HG03097 (cell line): ENCODE results near the gene CYRIA.
A peak's percentile ranks its signal among the peaks of the same experiment; 100 is the strongest.

ENCODE experiments used
- ATAC-seq: cut with Tn5 transposase; IDR thresholded peaks from one replicate; pipeline ENCODE4 v1.9.1; 2021; ENCODE audit not compliant: unreplicated experiment, low FRiP score

CYRIA gene

GRCh38 chr2:16633621-16634430 lies 31.8 kb downstream of the CYRIA start:
- no peak for ATAC-seq

GRCh38 chr2:16632598-16632997 lies 33.0 kb downstream of the CYRIA start:
- ATAC-seq = no peak

- ATAC-seq = no peak
Observed at GRCh38 chr2:16630463-16630862, 35.2 kb downstream of the CYRIA start.

GRCh38 chr2:16629770-16630169 lies 35.9 kb downstream of the CYRIA start:
- ATAC-seq = no peak

- ATAC-seq = no peak
Observed at GRCh38 chr2:16629044-16629443, 36.6 kb downstream of the CYRIA start.

GRCh38 chr2:16628314-16628713 lies 37.3 kb downstream of the CYRIA start:
- no peak for ATAC-seq

- no peak for ATAC-seq
Observed at GRCh38 chr2:16626997-16627605, 38.5 kb downstream of the CYRIA start.

- ATAC-seq = no peak
Observed at GRCh38 chr2:16626497-16626896, 39.1 kb downstream of the CYRIA start.

- peak; percentile 64 for ATAC-seq
Observed at GRCh38 chr2:16625759-16626158, 39.9 kb downstream of the CYRIA start.

- ATAC-seq = no peak
Observed at GRCh38 chr2:16625201-16625729, 40.4 kb downstream of the CYRIA start.

GRCh38 chr2:16624436-16624780 lies 41.2 kb downstream of the CYRIA start:
- no peak for ATAC-seq

GRCh38 chr2:16623564-16624435 lies 41.8 kb downstream of the CYRIA start:
- ATAC-seq = no peak

- no peak for ATAC-seq
Observed at GRCh38 chr2:16623031-16623430, 42.6 kb downstream of the CYRIA start.

GRCh38 chr2:16622399-16622968 lies 43.1 kb downstream of the CYRIA start:
- ATAC-seq = no peak

GRCh38 chr2:16621316-16621715 lies 44.3 kb downstream of the CYRIA start:
- no peak for ATAC-seq

GRCh38 chr2:16620590-16620989 lies 45.0 kb downstream of the CYRIA start:
- no peak for ATAC-seq

- no peak for ATAC-seq
Observed at GRCh38 chr2:16619576-16620245, 45.9 kb downstream of the CYRIA start.

- ATAC-seq = no peak
Observed at GRCh38 chr2:16617282-16618266, 48.1 kb downstream of the CYRIA start.
